Activated naive CD8-positive, alpha-beta T cell treated with anti-CD3 and anti-CD28 coated beads for 36 hours (primary cell): ENCODE measurements around the gene GOSR1. TPM values are rescaled to one million over a fixed set of nuclear protein-coding genes. Genes with fewer than 3 reads are reported as not detected.
"Not testable (repeated sequence)": the region's sequence is repeated elsewhere in the genome, so short reads cannot be mapped to it uniquely, and the experiment has no call there.

ENCODE experiments used
- DNase-seq: peaks from one replicate; pipeline ENCODE4 v3.0.0; 2021
- H3K27ac Mint-ChIP-seq: one replicate; pipeline ENCODE4 v1.8.0; 2022; ENCODE audit warnings: mild to moderate bottlenecking, moderate library complexity, mixed read lengths
- H3K27me3 Mint-ChIP-seq: one replicate; pipeline ENCODE4 v1.8.0; 2022; ENCODE audit warnings: mild to moderate bottlenecking, mixed read lengths
- H3K36me3 Mint-ChIP-seq: one replicate; pipeline ENCODE4 v1.8.0; 2021; ENCODE audit warnings: mild to moderate bottlenecking, mixed read lengths
- H3K4me1 Mint-ChIP-seq: one replicate; pipeline ENCODE4 v1.8.0; 2021; ENCODE audit warnings: mixed read lengths
- H3K4me3 Mint-ChIP-seq: one replicate; pipeline ENCODE4 v1.8.0; 2022; ENCODE audit warnings: mild to moderate bottlenecking, moderate library complexity, mixed read lengths
- H3K9me3 Mint-ChIP-seq: one replicate; pipeline ENCODE4 v1.8.0; 2022; ENCODE audit warnings: mixed read lengths
- total RNA-seq, 2 experiments: library from RNA; stranded (reverse); gene quantifications; one replicate each; pipeline ENCODE4 v1.2.3, GENCODE V29; 2021

Gene GOSR1
- 10 to 100 TPM; 44.9 to 47.0 TPM for total RNA-seq

DNA sequence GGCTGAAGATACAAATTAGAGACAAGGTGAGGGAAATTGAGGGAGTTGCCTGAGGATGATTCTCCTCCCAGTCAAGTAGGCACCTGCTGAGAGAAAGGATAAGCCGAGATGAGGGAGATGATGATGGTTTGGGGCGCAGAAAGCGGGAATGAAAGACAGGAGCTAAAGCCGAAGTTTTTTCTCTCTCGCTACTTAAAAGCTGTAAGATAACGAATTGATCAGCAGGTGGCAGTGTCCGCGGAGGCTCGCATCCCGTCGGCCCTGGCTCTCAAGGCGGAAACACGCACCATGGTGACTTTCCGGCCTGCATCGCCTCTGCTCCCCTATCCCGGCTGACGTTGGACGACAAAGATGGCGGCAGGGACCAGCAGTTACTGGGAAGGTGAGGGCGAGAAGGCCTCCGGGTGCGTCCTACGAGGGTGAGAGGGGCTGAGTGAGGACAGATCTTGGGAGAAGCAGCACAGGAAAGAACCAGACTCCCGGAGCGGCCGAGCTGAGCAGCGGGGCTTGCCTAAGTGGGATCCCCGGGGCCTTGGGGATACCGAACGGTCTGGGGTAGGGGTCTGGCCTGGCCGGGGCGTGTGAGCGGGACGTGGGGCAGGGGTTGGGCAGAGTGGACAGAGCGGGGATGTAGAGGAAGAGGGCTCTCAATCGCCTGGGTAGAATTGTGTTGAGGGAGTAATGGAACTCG is at the start of gene GOSR1:
GOSR1 (plus strand) TSS at position 326 of the 691 bp plus-strand sequence; CDS start at position 352, 26 bp downstream.
- Mint-ChIP-seq H3K27ac (peak within 1 kb of the TSS; percentile 96), H3K27me3 (peaks cover 7% of the 10 kb centered on the region), H3K4me1 (peaks cover 34% of the 10 kb centered on the region), H3K4me3 (peak within 1 kb of the TSS; percentile 100), H3K9me3 (no peaks in the 10 kb centered on the region), H3K36me3 (peaks cover 16% of the 10 kb centered on the region)
- peak; percentile 90 for DNase-seq

DNA sequence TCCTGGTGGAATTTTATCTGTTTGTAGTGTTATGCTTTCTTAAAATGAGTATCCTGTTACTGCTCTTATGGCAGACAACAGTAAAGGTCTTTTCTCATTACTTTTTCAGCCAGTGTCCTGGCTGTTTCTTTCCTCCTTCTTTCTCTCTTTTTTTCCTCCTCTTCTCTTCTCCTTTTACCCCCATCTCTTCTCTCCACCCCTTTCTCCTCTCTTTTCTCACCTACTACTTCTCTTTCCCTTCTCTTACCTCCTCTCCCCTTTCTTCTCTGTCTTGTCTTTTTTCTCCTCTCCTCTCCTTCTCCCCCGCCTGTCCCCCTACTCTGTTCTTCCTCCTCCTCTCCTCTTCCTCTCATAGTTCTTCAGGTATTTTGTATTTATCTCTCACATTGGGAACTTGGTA is 49.6 kb upstream of the GOSR1 start:
- no peaks in the 10 kb centered on the region for H3K4me1 Mint-ChIP-seq
- peaks cover 12% of the 10 kb centered on the region for H3K36me3 Mint-ChIP-seq
- no peaks in the 10 kb centered on the region for H3K9me3 Mint-ChIP-seq
- no peaks in the 10 kb centered on the region for H3K27me3 Mint-ChIP-seq
- no peak overlapping the region for H3K27ac Mint-ChIP-seq
- no peak overlapping the region for H3K4me3 Mint-ChIP-seq
- no peak for DNase-seq

GRCh38 chr17:30429155-30429554 is 48.1 kb upstream of the GOSR1 start:
- no peaks in the 10 kb centered on the region for H3K9me3 Mint-ChIP-seq
- no peaks in the 10 kb centered on the region for H3K27me3 Mint-ChIP-seq
- peaks cover 20% of the 10 kb centered on the region for H3K36me3 Mint-ChIP-seq
- no peak overlapping the region for H3K4me3 Mint-ChIP-seq
- H3K27ac Mint-ChIP-seq, result no peak overlapping the region
- H3K4me1 Mint-ChIP-seq, result no peaks in the 10 kb centered on the region
- DNase-seq, result no peak

DNA sequence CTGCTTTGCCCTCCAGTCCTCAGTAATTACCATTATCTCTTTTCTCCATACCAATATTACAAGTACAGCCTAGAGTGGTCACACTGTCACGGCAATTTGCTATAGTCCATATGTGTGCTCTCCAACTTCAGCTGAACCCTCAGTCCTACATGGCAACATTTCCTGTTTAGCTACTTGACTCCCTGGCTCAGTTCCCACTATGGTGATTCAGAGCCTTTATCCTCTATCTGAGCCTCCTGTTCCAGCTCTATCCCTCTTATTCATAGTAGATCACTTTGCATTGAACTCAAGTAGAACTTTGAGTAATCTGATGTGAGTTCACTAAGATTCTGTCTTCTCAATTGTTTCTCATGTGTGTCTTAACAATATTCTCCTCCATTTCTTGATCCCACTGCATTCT is 43.7 kb upstream of the GOSR1 start:
- Mint-ChIP-seq H3K27ac (no peak overlapping the region), H3K27me3 (no peaks in the 10 kb centered on the region), H3K9me3 (no peaks in the 10 kb centered on the region), H3K4me3 (no peak overlapping the region), H3K4me1 (peaks cover 10% of the 10 kb centered on the region), H3K36me3 (peaks cover 44% of the 10 kb centered on the region)
- DNase-seq, result no peak

DNA sequence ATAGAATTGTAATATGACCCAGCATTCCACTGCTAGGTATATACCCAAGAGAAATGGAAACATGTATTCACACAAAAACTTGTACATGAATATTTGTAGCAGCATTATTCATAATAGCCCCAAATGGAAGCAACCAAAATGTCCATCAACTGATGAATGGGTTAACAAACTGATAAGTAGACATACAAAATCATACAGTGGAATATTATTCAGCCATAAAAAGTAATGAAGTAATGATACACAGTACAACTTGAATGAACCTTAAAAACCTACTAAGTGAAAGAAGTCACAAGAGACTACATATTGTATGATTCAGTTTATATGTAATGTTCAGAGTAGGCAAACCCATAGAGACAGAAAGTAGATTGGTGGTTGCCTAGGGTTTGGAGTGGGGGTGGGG is 40.5 kb upstream of the GOSR1 start:
- Mint-ChIP-seq H3K27ac (no peak overlapping the region), H3K36me3 (peaks cover 40% of the 10 kb centered on the region), H3K4me3 (no peak overlapping the region), H3K27me3 (no peaks in the 10 kb centered on the region), H3K4me1 (peaks cover 10% of the 10 kb centered on the region), H3K9me3 (no peaks in the 10 kb centered on the region)
- DNase-seq, result no peak

- Mint-ChIP-seq H3K4me3 (no peak overlapping the region), H3K9me3 (no peaks in the 10 kb centered on the region), H3K4me1 (peaks cover 3% of the 10 kb centered on the region), H3K36me3 (peaks cover 17% of the 10 kb centered on the region), H3K27me3 (no peaks in the 10 kb centered on the region), H3K27ac (no peak overlapping the region)
- no peak for DNase-seq
These were observed 33.5 kb upstream of the GOSR1 start for GRCh38 chr17:30443721-30444120.

DNA sequence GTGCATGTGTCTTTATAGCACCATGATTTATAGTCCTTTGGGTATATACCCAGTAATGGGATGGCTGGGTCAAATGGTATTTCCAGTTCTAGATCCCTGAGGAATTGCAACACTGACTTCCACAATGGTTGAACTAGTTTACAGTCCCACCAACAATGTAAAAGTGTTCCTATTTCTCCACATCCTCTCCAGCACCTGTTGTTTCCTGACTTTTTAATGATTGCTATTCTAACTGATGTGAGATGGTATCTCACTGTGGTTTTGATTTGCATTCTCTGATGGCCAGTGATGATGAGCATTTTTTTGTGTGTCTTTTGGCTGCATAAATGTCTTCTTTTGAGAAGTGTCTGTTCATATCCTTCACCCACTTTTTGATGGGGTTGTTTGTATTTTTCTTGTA is 30.6 kb upstream of the GOSR1 start:
- not testable (repeated sequence) for H3K9me3 Mint-ChIP-seq, H3K27ac Mint-ChIP-seq, H3K4me3 Mint-ChIP-seq, H3K27me3 Mint-ChIP-seq, H3K4me1 Mint-ChIP-seq, DNase-seq
- peaks cover 19% of the 10 kb centered on the region for H3K36me3 Mint-ChIP-seq

GRCh38 chr17:30449480-30449879 is 27.7 kb upstream of the GOSR1 start:
- Mint-ChIP-seq H3K36me3 (peaks cover 35% of the 10 kb centered on the region), H3K4me1 (peaks cover 3% of the 10 kb centered on the region), H3K27ac (no peak overlapping the region), H3K9me3 (no peaks in the 10 kb centered on the region), H3K4me3 (no peak overlapping the region), H3K27me3 (no peaks in the 10 kb centered on the region)
- no peak for DNase-seq

DNA sequence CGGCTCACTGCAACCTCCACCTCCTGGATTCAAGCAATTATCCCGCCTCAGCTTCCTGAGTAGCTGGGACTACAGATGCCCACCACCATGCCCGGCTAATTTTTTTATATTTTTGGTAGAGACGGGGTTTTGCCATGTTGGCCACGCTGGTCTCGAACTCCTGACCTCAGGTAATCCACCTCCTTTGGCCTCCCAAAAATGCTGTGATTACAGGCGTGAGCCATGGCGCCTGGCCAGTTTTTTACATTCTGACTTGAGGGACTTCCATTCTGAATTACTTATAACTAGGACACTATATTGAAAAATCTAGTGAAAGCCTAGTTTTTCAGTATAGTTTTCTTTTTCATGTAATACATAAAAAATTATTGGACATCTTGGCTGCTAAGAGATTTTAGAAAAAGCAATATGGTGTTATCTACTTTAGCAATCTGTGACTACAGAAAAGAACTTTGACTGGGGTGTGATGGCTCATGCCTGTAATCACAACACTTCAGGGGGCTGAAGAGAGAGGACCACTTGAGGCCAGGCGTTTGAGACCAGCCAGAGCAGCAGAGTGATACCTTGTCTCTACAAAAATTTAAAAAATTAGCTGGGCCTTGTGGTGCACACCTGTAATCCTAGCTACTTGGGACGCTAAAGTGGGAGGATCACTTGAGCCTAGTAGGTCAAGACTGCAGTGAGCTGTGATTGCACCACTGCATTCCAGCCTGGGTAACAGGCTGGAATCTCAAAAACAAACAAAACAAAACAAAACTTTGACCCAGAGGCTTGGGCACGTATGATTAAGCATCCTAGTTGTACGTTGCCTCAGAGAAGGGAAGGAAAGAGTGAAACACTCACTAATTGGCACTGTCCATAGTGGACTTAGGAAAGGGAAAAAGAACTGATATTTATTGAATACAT is 26.8 kb upstream of the GOSR1 start:
- Mint-ChIP-seq H3K27me3 (no peaks in the 10 kb centered on the region), H3K9me3 (no peaks in the 10 kb centered on the region), H3K4me3 (no peak overlapping the region), H3K4me1 (peaks cover 3% of the 10 kb centered on the region), H3K36me3 (peaks cover 32% of the 10 kb centered on the region), H3K27ac (no peak overlapping the region)
- no peak for DNase-seq

GRCh38 chr17:30454635-30455034 is 22.6 kb upstream of the GOSR1 start:
- H3K27ac Mint-ChIP-seq, result no peak overlapping the region
- H3K27me3 Mint-ChIP-seq, result no peaks in the 10 kb centered on the region
- no peak for DNase-seq
- H3K4me1 Mint-ChIP-seq, result no peaks in the 10 kb centered on the region
- H3K4me3 Mint-ChIP-seq, result no peak overlapping the region
- H3K36me3 Mint-ChIP-seq, result peaks cover 24% of the 10 kb centered on the region
- no peaks in the 10 kb centered on the region for H3K9me3 Mint-ChIP-seq

- H3K27me3 Mint-ChIP-seq, result no peaks in the 10 kb centered on the region
- no peak overlapping the region for H3K27ac Mint-ChIP-seq
- no peaks in the 10 kb centered on the region for H3K9me3 Mint-ChIP-seq
- no peak for DNase-seq
- peaks cover 16% of the 10 kb centered on the region for H3K36me3 Mint-ChIP-seq
- H3K4me3 Mint-ChIP-seq, result no peak overlapping the region
- H3K4me1 Mint-ChIP-seq, result no peaks in the 10 kb centered on the region
These were observed 18.8 kb upstream of the GOSR1 start for GRCh38 chr17:30458371-30458770.

DNA sequence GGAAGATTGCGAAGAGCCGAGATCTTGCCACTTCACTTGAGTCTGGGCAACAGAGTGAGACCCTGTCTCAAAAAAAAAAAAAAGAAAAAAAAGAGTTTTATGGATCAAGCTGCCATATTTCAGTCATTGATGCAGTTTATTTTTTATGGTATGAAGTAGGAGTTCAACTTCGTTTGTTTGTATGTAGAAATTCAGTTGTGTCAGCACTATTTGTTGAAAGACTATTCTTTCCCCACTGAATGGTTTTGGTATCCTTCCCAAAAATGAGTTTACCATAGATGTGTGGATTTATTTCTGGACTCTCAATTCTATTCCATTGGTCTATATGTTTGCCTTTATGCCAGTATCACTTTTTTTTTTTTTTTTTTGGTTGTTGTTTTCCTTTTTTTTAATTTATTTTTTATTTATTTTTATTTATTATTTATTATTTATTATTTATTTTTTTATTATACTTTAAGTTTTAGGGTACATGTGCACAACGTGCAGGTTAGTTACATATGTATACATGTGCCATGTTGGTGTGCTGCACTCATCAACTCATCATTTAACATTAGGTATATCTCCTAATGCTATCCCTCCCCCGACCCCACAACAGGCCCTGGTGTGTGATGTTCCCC is 18.3 kb upstream of the GOSR1 start:
- not testable (repeated sequence) for H3K9me3 Mint-ChIP-seq, DNase-seq, H3K4me3 Mint-ChIP-seq, H3K4me1 Mint-ChIP-seq, H3K27ac Mint-ChIP-seq, H3K27me3 Mint-ChIP-seq
- H3K36me3 Mint-ChIP-seq, result peaks cover 13% of the 10 kb centered on the region

DNA sequence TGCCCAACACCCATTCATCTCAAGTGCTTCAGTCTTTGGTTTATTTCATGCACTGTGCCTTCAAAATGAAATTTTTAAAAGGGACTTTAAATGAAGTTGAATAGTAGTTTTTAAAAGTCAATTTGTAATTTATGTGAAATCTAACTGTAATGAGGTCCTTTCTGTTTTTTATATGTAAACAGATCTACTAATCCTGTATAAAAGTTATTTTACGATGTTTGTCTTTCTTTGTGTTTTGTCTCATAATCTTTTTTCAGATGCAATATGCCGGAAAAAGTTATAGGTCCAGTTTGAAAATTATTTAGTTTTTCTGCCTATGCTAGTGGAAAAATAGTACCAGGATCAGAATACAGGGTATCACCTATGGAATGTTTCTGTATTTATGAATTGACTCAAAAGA is 8.7 kb upstream of the GOSR1 start:
- Mint-ChIP-seq H3K27ac (no peak overlapping the region), H3K36me3 (no peaks in the 10 kb centered on the region), H3K27me3 (peaks cover 4% of the 10 kb centered on the region), H3K4me3 (no peak overlapping the region), H3K4me1 (no peaks in the 10 kb centered on the region), H3K9me3 (no peaks in the 10 kb centered on the region)
- DNase-seq, result no peak

GRCh38 chr17:30472238-30472890 is 4.8 kb upstream of the GOSR1 start:
- no peak for DNase-seq
- no peaks in the 10 kb centered on the region for H3K36me3 Mint-ChIP-seq
- peaks cover 12% of the 10 kb centered on the region for H3K4me1 Mint-ChIP-seq
- no peaks in the 10 kb centered on the region for H3K9me3 Mint-ChIP-seq
- no peak overlapping the region for H3K4me3 Mint-ChIP-seq
- no peak overlapping the region for H3K27ac Mint-ChIP-seq
- peaks cover 7% of the 10 kb centered on the region for H3K27me3 Mint-ChIP-seq

DNA sequence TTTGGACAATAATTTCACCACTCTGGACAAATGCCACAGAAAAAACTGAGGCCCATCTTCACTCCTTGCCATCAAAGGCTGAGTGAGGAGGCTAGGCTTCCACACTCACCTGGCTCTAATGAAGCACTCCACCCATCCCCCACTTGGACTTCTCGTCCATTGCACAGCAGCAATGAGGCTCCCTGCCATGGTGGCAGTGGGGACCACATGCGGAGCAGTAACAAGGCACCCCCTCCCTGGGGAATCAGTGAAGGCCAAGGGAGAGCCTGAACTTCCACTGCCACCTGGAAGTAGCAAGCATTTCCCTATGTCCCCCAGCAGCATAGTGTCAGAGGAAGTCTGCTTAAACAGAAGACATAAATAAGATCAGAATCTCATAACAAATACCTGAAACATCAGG is 2.0 kb upstream of the GOSR1 start:
- Mint-ChIP-seq H3K4me3 (no peak overlapping the region), H3K27ac (no peak overlapping the region), H3K27me3 (peaks cover 7% of the 10 kb centered on the region), H3K9me3 (no peaks in the 10 kb centered on the region), H3K4me1 (peaks cover 26% of the 10 kb centered on the region), H3K36me3 (peaks cover 12% of the 10 kb centered on the region)
- no peak for DNase-seq
